Retina (tissue), 1 donor: ENCODE results near the gene RDH14.
A peak's percentile ranks its signal among the peaks of the same experiment; 100 is the strongest.

Experiments used
- DNase-seq: peaks from one replicate; pipeline ENCODE4 v3.0.0-alpha.2; 2016

Gene RDH14

GRCh38 chr2:18560031-18560796 is at the start of gene RDH14:
Gene RDH14 (minus strand): TSS chr2:18560653. CDS start chr2:18560572, 81 bp downstream.
- DNase-seq, result peak; percentile 99

GRCh38 chr2:18610090-18610489 is 49.6 kb upstream of the RDH14 start:
- no peak for DNase-seq

- DNase-seq, result no peak
Observed at GRCh38 chr2:18605115-18605514, 44.7 kb upstream of the RDH14 start.

- DNase-seq, result no peak
Observed at GRCh38 chr2:18604531-18604885, 44.1 kb upstream of the RDH14 start.

GRCh38 chr2:18603854-18604530 is 43.5 kb upstream of the RDH14 start:
- DNase-seq, result no peak

- no peak for DNase-seq
Observed at GRCh38 chr2:18602298-18602697, 41.8 kb upstream of the RDH14 start.

GRCh38 chr2:18600255-18600613 is 39.8 kb upstream of the RDH14 start:
- DNase-seq, result no peak

- no peak for DNase-seq
Observed at GRCh38 chr2:18599509-18600254, 39.2 kb upstream of the RDH14 start.

GRCh38 chr2:18598848-18599484 is 38.5 kb upstream of the RDH14 start:
- no peak for DNase-seq

- DNase-seq, result no peak
Observed at GRCh38 chr2:18597618-18598017, 37.2 kb upstream of the RDH14 start.

GRCh38 chr2:18596993-18597392 is 36.5 kb upstream of the RDH14 start:
- no peak for DNase-seq

- no peak for DNase-seq
Observed at GRCh38 chr2:18593496-18593895, 33.0 kb upstream of the RDH14 start.

- DNase-seq, result no peak
Observed at GRCh38 chr2:18592372-18592771, 31.9 kb upstream of the RDH14 start.

- no peak for DNase-seq
Observed at GRCh38 chr2:18589354-18589753, 28.9 kb upstream of the RDH14 start, which contains the start of gene NT5C1B. Gene NT5C1B (minus strand): TSS chr2:18589569. CDS start chr2:18589468, 101 bp downstream.

- DNase-seq, result no peak
Observed at GRCh38 chr2:18588802-18589201, 28.3 kb upstream of the RDH14 start.

- no peak for DNase-seq
Observed at GRCh38 chr2:18588049-18588448, 27.6 kb upstream of the RDH14 start.

- DNase-seq, result no peak
Observed at GRCh38 chr2:18585526-18585925, 25.1 kb upstream of the RDH14 start.

- DNase-seq, result no peak
Observed at GRCh38 chr2:18584608-18584954, 24.1 kb upstream of the RDH14 start.

- DNase-seq, result no peak
Observed at GRCh38 chr2:18583905-18584607, 23.6 kb upstream of the RDH14 start.

GRCh38 chr2:18580606-18581005 is 20.2 kb upstream of the RDH14 start:
- no peak for DNase-seq

GRCh38 chr2:18578033-18578432 is 17.6 kb upstream of the RDH14 start:
- no peak for DNase-seq

- DNase-seq, result no peak
Observed at GRCh38 chr2:18566145-18566769, 5.8 kb upstream of the RDH14 start.

- DNase-seq, result no peak
Observed at GRCh38 chr2:18560797-18561085, 288 bp upstream of the RDH14 start.
